ENCODE measurements around the gene TNNI3K.

Gene TNNI3K

DNA sequence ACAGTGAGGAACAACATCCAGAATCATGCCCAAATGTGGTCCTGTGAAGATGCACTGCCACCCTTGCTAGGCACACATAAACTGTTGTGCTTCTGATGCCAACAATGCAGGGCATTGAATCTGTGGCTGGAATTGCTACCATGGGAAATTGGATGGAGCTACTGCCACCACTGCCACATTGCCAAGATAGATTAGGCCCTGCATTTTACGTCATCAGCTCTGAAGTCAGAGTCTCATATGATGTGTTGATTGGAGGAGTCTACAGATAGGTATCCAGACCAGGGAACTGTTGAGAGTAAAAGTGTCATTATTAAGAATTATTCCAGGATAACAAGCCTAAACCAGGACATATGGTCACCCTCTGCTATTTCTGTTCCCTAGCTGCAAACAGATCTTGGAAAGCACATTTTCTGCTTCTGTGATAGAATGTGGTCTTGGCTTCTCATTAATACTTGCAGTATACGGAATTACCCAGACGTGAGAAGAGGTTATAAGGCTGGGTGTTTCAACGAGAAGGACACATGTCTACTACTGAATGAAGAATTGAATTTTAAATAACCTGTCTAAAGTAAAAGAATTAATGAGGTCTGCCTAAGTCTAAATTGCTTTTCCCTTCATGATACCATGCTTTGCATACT is 106.6 kb downstream of the TNNI3K start:
- TF ChIP-seq, protein P1, sequence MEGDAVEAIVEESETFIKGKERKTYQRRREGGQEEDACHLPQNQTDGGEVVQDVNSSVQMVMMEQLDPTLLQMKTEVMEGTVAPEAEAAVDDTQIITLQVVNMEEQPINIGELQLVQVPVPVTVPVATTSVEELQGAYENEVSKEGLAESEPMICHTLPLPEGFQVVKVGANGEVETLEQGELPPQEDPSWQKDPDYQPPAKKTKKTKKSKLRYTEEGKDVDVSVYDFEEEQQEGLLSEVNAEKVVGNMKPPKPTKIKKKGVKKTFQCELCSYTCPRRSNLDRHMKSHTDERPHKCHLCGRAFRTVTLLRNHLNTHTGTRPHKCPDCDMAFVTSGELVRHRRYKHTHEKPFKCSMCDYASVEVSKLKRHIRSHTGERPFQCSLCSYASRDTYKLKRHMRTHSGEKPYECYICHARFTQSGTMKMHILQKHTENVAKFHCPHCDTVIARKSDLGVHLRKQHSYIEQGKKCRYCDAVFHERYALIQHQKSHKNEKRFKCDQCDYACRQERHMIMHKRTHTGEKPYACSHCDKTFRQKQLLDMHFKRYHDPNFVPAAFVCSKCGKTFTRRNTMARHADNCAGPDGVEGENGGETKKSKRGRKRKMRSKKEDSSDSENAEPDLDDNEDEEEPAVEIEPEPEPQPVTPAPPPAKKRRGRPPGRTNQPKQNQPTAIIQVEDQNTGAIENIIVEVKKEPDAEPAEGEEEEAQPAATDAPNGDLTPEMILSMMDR (IDR thresholded peaks at IDR 0.05), result no peak

DNA sequence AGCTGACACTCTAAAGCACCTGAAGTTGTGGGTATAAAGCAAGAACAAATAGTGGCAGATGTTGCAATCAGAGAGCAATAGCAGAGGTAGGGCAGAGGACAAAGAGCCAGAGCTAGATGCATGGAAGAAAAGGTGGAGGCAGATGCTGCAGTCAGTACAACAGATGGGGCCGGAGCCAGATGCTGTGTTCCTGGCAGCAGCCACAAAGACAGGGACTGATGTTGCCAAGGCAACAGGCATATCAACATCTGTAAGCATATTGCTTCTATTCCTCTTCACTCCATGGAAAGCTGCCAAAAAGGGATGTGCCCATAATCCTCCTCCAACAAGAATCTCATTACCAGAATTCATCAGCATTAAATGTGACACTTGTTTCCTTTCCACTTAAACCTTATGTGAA is 108.0 kb downstream of the TNNI3K start:
- TF ChIP-seq, protein P1 (IDR thresholded peaks at IDR 0.05), result no peak

DNA sequence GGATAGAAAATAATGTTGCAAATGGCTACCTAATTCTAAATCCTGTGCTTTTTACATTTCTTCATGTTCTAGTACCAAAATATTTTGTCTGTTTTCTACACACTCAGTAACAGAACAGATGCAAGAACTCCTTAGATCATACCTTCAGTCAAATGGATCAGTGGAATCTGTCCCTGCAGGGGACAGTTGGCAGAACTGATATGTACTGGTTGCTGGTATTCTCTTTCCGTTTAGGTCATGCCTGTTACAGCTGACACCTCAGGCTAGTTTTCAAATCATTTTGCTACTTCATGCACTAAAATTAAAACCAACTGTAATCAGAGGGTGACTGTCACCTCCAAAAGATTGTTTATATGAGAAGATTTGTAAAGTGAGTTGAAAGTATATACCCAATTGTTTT is 109.2 kb downstream of the TNNI3K start:
- TF ChIP-seq, protein P1 (IDR thresholded peaks at IDR 0.05), result no peak

DNA sequence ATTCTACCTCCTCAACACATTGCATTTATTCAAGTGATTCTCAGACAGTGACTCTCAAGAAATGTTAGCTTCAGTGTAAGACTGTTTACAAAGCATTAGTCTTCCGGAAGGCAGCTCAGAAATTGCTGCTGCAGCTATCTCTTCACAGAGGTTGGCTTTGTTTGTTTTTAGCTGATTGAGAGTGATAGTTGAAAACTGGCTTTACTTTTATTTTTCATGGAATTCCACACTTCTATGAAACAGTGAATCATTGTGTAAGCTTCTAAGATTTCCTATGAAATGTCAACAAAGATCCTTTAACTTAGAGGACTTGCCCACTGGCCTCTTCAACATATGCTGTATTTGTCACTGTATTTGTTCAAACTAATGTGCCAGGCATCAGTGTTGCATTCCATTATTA is 121.3 kb downstream of the TNNI3K start:
- TF ChIP-seq, protein P1 (IDR thresholded peaks at IDR 0.05), result no peak

DNA sequence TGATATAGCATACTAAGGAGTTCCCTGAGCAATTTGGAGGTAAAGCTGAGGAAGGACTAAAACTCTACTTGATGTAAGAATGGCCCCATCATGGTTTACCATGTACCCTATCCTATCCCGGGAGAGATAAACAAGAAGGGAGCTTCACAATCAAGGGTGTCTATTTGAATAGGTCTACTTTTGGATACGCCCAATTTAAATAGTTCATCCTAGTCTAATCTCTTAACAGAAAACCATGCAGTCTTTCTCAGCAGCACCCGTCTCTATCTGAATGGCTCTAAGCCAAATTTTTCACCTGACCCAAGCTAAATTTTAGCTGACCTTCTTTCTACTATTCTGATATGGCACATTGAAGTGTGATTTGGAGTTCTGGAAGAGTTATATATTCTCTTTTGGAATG is 122.0 kb downstream of the TNNI3K start:
- TF ChIP-seq, protein P1 (IDR thresholded peaks at IDR 0.05), result no peak

DNA sequence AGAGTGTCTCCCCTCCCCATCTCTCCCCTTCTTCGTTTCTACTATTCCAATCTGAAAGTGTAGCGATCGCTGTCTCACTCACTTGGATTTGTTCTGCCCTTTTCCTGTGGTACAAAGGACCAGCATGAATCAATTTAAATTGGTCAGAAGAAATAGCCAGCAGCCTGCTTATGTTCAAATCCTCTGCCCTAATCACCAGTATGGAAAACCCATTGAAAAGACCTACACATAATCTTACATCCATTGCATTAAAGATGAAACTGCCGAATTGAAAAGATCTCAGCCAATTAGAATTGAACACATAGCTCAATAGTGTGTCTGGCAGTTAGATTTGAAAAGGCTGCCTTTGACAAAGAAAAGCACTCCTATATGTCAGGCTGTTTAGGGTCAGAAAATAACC is 122.6 kb downstream of the TNNI3K start:
- TF ChIP-seq, protein P1 (IDR thresholded peaks at IDR 0.05), result no peak

DNA sequence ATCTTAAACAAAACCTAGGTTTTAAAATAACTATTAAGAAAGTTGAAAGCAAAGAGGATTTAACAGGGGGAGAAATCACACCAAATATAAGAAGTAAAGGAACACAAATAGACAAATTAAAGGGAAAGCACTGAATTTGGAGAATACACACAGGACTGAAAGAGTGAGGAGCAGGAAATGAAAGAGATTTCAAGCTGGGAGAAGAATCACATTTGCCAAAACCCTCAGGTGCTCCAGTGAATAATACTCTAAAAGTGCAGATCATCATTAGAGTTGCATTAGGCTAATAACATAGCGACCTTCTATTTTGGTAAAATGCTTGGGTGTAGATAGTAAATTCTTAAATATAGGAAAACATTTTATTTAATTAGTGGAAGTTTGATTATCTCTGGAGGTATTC is 127.5 kb downstream of the TNNI3K start:
- TF ChIP-seq, protein P1 (IDR thresholded peaks at IDR 0.05), result no peak

DNA sequence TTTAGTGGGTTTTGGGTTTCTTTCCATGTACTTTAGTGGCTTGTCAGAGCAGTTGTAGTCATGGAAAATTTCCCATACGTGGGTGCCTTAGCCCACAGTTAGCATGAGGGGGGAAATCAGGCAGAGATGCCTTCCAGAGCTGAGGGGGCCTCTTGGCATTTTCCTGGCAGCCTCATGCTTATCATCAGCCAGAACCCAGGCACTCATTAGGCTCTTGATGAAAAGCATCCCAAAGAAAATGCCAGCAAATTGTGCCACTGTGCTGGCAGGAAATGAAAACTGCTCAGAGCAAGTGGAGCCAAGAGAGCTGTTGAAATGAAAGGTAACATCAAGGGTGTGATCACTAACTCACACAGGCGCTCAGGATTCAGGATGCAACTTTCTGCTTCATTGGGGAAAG is 128.0 kb downstream of the TNNI3K start:
- TF ChIP-seq, protein P1 (IDR thresholded peaks at IDR 0.05), result no peak
